Loucy (cell line): Measurements from ENCODE around the gene ORMDL2.

Experiments
- EZH2phosphoT487 ChIP-seq: fragments of 200-600 bp; IDR thresholded peaks from 2 replicates; pipeline ENCODE4 v1.6.1; 2018; ENCODE audit warnings: antibody characterized with exemption, mild to moderate bottlenecking, moderate library complexity, borderline replicate concordance
- TF ChIP-seq, protein P1 (sequence below): fragments of 200-600 bp; sonication (generic); conservative IDR thresholded peaks from 2 replicates; pipeline ENCODE4 v1.5.1; 2014; ENCODE audit warnings: mild to moderate bottlenecking, antibody characterized with exemption, low read length

DNA sequence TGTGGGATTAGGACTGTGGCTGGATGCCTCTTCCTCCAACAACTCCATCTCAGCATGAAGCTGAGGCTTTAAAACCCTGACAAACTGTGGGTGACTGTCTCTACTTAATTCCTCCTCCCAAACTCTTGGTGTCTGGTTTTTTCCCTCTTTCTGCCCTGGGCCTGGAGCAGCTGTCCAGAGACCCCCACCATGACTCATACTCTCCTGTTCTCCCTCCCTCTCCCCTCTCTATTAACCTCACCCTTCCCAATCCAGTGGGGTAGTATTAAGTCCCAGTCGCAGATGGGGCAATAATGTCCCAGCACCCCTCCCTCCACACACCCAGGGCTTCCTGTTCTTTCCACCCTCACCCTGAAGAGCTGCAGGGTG, 13.6 kb downstream of the ORMDL2 start:
- TF ChIP-seq, protein P1, sequence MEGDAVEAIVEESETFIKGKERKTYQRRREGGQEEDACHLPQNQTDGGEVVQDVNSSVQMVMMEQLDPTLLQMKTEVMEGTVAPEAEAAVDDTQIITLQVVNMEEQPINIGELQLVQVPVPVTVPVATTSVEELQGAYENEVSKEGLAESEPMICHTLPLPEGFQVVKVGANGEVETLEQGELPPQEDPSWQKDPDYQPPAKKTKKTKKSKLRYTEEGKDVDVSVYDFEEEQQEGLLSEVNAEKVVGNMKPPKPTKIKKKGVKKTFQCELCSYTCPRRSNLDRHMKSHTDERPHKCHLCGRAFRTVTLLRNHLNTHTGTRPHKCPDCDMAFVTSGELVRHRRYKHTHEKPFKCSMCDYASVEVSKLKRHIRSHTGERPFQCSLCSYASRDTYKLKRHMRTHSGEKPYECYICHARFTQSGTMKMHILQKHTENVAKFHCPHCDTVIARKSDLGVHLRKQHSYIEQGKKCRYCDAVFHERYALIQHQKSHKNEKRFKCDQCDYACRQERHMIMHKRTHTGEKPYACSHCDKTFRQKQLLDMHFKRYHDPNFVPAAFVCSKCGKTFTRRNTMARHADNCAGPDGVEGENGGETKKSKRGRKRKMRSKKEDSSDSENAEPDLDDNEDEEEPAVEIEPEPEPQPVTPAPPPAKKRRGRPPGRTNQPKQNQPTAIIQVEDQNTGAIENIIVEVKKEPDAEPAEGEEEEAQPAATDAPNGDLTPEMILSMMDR = no peak
- TF ChIP-seq EZH2phosphoT487 = no peak
